Muscle of leg (tissue), 11 donors: Measurements from ENCODE around the gene BTBD7. TPM values are rescaled to one million over a fixed set of nuclear protein-coding genes. Genes with fewer than 3 reads are reported as not detected.

Source experiments
- DNase-seq: peaks from one replicate; pipeline ENCODE4 v3.0.0; 2013
- H3K27ac ChIP-seq: one replicate; pipeline ENCODE4 v1.5.1; 2013; ENCODE audit warnings: mild to moderate bottlenecking, low read length, control low read depth
- H3K27me3 ChIP-seq: one replicate; pipeline ENCODE4 v1.6.1; 2013; ENCODE audit warnings: low read length; ENCODE audit not compliant: control insufficient read depth, insufficient read depth
- H3K36me3 ChIP-seq: one replicate; pipeline ENCODE4 v1.6.1; 2013; ENCODE audit warnings: low read length; ENCODE audit not compliant: control insufficient read depth, insufficient read depth
- H3K4me1 ChIP-seq: one replicate; pipeline ENCODE4 v1.6.1; 2013; ENCODE audit warnings: low read length; ENCODE audit not compliant: control insufficient read depth, insufficient read depth
- H3K4me3 ChIP-seq: one replicate; pipeline ENCODE4 v1.5.1; 2013; ENCODE audit warnings: low read length, control low read depth
- H3K9me3 ChIP-seq: replicated peaks from 2 replicates; pipeline ENCODE4 v1.6.1; 2013; ENCODE audit warnings: low read depth, low read length; ENCODE audit not compliant: control insufficient read depth
- WGBS: methylation state at CpG from one replicate; pipeline ENCODE4 v1.1.5; 2013; ENCODE audit warnings: missing lambda C conversion rate; ENCODE audit not compliant: insufficient coverage; 5-methylcytosine and 5-hydroxymethylcytosine counted together
- polyA plus RNA-seq, 8 donors: library from polyadenylated mRNA; unstranded; fragments of 120-200 nt; gene quantifications; one replicate each; pipeline versions ENCODE4 v1.2.1 to v1.2.3, GENCODE V29; 2013; ENCODE audit warnings: inconsistent platforms in 1 of 8, low replicate concordance in 1 of 8; ENCODE audit not compliant: insufficient read length in 8 of 8, insufficient read depth in 1 of 8
- total RNA-seq: library from RNA; stranded (reverse); fragments of 120-200 nt; gene quantifications from one replicate; pipeline ENCODE4 v1.2.4, GENCODE V29; 2013

BTBD7 gene
- total and polyA plus RNA-seq, 9 donors, result 17.2 to 27.2 (median 20.5) TPM

DNA sequence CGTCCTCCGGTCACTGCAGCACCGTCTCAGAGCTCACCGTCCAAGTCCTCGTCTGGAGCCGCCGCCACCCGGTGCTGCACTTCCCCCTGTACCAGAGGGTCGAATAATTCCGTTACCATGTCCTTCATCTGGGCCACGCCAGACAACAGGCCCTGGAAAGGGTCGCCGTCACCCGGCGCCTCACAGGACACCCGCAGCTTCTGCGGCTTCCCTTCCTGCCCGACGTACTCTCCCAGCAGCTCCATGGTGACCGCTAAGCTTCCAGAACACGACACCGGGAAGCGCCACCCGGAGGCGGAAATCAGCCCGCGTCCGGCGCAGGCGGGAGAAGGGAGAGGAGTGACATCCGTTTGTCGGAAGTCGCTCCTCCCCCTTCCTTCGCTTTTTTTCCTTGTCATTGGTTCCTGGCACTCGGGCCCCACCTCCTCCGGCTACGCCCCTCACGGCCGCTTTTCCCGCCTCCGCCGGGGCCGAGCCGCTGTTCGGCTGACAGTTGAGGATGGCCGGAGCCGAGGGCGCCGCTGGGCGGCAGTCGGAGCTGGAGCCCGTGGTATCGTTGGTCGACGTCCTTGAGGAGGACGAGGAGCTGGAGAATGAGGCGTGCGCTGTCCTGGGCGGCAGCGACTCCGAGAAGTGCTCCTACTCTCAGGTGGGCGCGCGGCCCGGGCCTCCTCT lies 125.9 kb downstream of the BTBD7 start, which contains the start of the genes GON7 and UBR7:
TSS of gene GON7 (minus strand) at position 273 of the 675 bp plus-strand sequence. CDS start at position 245, 28 bp downstream.
TSS of gene UBR7 (plus strand) at position 464 of the 675 bp plus-strand sequence. CDS start at position 500, 36 bp downstream.
- Histone ChIP-seq H3K4me1 (peaks cover 16% of the 10 kb centered on the region), H3K4me3 (peak within 1 kb of the TSS; percentile 95), H3K27me3 (no peaks in the 10 kb centered on the region), H3K9me3 (no peaks in the 10 kb centered on the region), H3K36me3 (peaks cover 3% of the 10 kb centered on the region), H3K27ac (peak within 1 kb of the TSS; percentile 97)
- peak; percentile 99 for DNase-seq
- under 1% methylated on average over 57 of the region's 65 CpGs for WGBS

- WGBS, result 100% methylated on average over 1 of the region's 7 CpGs
- peaks cover 6% of the 10 kb centered on the region for H3K4me1 ChIP-seq
- H3K36me3 ChIP-seq, result no peaks in the 10 kb centered on the region
- H3K9me3 ChIP-seq, result no peaks in the 10 kb centered on the region
- no peaks in the 10 kb centered on the region for H3K27me3 ChIP-seq
- DNase-seq, result no peak
- H3K4me3 ChIP-seq, result no peak overlapping the region
- no peak overlapping the region for H3K27ac ChIP-seq
Measured at GRCh38 chr14:93201155-93201704, 131.6 kb downstream of the BTBD7 start.

GRCh38 chr14:93200553-93200952 lies 132.3 kb downstream of the BTBD7 start:
- Histone ChIP-seq H3K4me3 (no peak overlapping the region), H3K36me3 (no peaks in the 10 kb centered on the region), H3K27me3 (no peaks in the 10 kb centered on the region), H3K27ac (no peak overlapping the region), H3K9me3 (no peaks in the 10 kb centered on the region), H3K4me1 (no peaks in the 10 kb centered on the region)
- DNase-seq, result no peak
- 100% methylated on average over 5 of the region's 5 CpGs for WGBS

DNA sequence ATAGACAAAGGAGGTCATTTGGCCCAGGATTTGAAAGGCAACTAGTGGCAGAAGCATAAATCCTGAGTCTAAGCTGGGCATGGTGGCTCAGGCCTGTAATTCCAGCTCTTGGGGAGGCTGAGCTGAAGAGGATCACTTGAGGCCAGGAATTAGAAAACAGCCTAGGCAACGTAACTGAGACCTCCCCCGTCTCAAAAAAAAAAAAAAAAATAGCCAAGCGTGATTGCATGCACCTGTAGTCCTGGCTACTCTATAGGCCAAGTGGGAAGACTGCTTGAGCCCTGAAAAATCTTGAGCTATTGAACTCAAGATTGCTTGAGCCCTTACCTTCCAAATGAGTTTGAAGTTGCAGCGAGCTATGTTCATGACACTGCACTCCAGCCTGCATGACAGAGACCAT lies 133.8 kb downstream of the BTBD7 start:
- Histone ChIP-seq H3K9me3 (no peaks in the 10 kb centered on the region), H3K36me3 (no peaks in the 10 kb centered on the region), H3K27ac (no peak overlapping the region), H3K4me3 (no peak overlapping the region), H3K4me1 (no peaks in the 10 kb centered on the region), H3K27me3 (no peaks in the 10 kb centered on the region)
- DNase-seq, result no peak
- 93% methylated on average over 3 of the region's 4 CpGs for WGBS

DNA sequence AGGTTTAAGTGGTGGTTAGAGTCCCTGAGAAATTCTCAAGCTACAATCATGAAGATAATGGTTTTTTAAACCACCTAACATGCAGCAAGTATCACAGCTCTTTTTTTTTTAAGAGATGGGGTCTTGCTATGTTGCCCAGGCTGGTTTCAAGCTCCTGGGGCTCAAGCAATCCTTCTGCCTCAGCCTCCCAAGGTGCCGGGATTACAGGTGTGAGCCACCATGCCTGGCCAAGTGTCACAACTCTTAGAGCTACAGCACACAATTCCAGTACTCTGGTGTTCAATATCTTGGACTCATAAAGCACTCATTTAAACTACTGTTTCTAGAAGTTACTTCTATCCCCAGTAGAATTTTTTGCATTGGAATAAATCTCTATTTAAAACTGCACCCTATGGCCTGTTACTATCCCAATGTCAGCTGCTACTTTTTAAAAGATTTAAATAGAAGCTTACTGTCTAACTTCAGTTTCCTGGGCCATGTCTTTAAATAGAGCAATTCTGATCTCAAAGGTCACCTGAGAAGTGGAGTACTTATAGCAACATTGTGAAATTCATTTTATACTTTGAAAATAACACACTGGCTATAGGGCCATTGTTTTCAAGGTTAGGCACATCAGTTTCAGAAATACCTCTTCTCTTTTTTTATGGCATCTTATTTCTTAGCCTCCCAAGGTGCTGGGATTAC lies 137.4 kb downstream of the BTBD7 start:
- Histone ChIP-seq H3K27me3 (no peaks in the 10 kb centered on the region), H3K27ac (no peak overlapping the region), H3K4me3 (no peak overlapping the region), H3K9me3 (no peaks in the 10 kb centered on the region), H3K4me1 (no peaks in the 10 kb centered on the region), H3K36me3 (no peaks in the 10 kb centered on the region)
- WGBS, result 60% methylated on average over 1 of the region's 1 CpG
- no peak for DNase-seq

Other genes starting within 250 kb of the BTBD7 start
- 10.0 TPM for gene ITPK1, start 217.1 kb downstream of the BTBD7 start, total RNA-seq
- gene ITPK1, start 217.1 kb downstream of the BTBD7 start, polyA plus RNA-seq, result 10 to 100 TPM; 13.7 to 25.7 (median 17.8) TPM
- gene MOAP1, start 148.1 kb downstream of the BTBD7 start, total RNA-seq, result 27.0 TPM
- gene MOAP1, start 148.1 kb downstream of the BTBD7 start, polyA plus RNA-seq, result 10 to 100 TPM; 21.0 to 23.8 (median 22.8) TPM
- 12.1 TPM for gene LYSET, start 147.7 kb downstream of the BTBD7 start, total RNA-seq
- gene LYSET, start 147.7 kb downstream of the BTBD7 start, polyA plus RNA-seq, result 10 to 100 TPM; 13.9 to 19.2 (median 16.3) TPM
- 10.8 TPM for gene GON7, start 126.0 kb downstream of the BTBD7 start, total RNA-seq
- 10 to 100 TPM in 3 of 8 donors, 1 to 10 TPM in 5; 8.6 to 12.5 (median 9.4) TPM for gene GON7, start 126.0 kb downstream of the BTBD7 start, polyA plus RNA-seq
- gene UBR7, start 125.8 kb downstream of the BTBD7 start, total RNA-seq, result 20.6 TPM
- gene UBR7, start 125.8 kb downstream of the BTBD7 start, polyA plus RNA-seq, result 10 to 100 TPM; 23.2 to 29.5 (median 25.7) TPM
- gene COX8C, start 14.1 kb upstream of the BTBD7 start, total RNA-seq, result not detected
- gene COX8C, start 14.1 kb upstream of the BTBD7 start, polyA plus RNA-seq, result under 1 TPM in 4 of 8 donors, not detected in 4; 0.23 to 0.74 (median 0.34) TPM
- 0.27 TPM for gene UNC79, start 97.9 kb upstream of the BTBD7 start, total RNA-seq
- under 1 TPM; 0.24 to 0.60 (median 0.37) TPM for gene UNC79, start 97.9 kb upstream of the BTBD7 start, polyA plus RNA-seq